ENCODE data around the gene RIPOR3. TPM values are rescaled to one million over a fixed set of nuclear protein-coding genes. Genes with fewer than 3 reads are reported as not detected.
"Not testable (repeated sequence)": the region's sequence is repeated elsewhere in the genome, so short reads cannot be mapped to it uniquely, and the experiment has no call there.

RIPOR3 gene
- total RNA-seq, 4 donors from 2014 or later = 8.2 to 51.2 (median 20.5) TPM

- no peak for DNase-seq
- no peaks in the 10 kb centered on the region for H3K9me3 ChIP-seq
- no peaks in the 10 kb centered on the region for H3K4me1 ChIP-seq
- H3K36me3 ChIP-seq = no peaks in the 10 kb centered on the region
- no peaks in the 10 kb centered on the region for H3K27me3 ChIP-seq
- TF ChIP-seq CTCF (IDR thresholded peaks at IDR 0.05) (no peak), POLR2A (IDR thresholded peaks at IDR 0.05) (no peak)
- H3K27ac ChIP-seq = no peak overlapping the region
- no peak overlapping the region for H3K4me3 ChIP-seq
Measured at GRCh38 chr20:50717312-50717711, 26.0 kb upstream of the RIPOR3 start.

- Histone ChIP-seq H3K27ac (no peak overlapping the region), H3K36me3 (no peaks in the 10 kb centered on the region), H3K4me1 (no peaks in the 10 kb centered on the region), H3K4me3 (no peak overlapping the region), H3K9me3 (no peaks in the 10 kb centered on the region), H3K27me3 (no peaks in the 10 kb centered on the region)
- TF ChIP-seq POLR2A (IDR thresholded peaks at IDR 0.05) (no peak), CTCF (IDR thresholded peaks at IDR 0.05) (no peak)
- DNase-seq = no peak
Measured at GRCh38 chr20:50716518-50716917, 25.2 kb upstream of the RIPOR3 start.

GRCh38 chr20:50715694-50716093 lies 24.4 kb upstream of the RIPOR3 start:
- Histone ChIP-seq H3K27ac (no peak overlapping the region), H3K4me3 (no peak overlapping the region), H3K9me3 (no peaks in the 10 kb centered on the region), H3K36me3 (no peaks in the 10 kb centered on the region), H3K4me1 (no peaks in the 10 kb centered on the region), H3K27me3 (no peaks in the 10 kb centered on the region)
- TF ChIP-seq CTCF (IDR thresholded peaks at IDR 0.05) (no peak), POLR2A (IDR thresholded peaks at IDR 0.05) (no peak)
- no peak for DNase-seq

- not testable (repeated sequence) for DNase-seq, H3K27ac ChIP-seq, H3K4me3 ChIP-seq, H3K4me1 ChIP-seq, H3K36me3 ChIP-seq, H3K9me3 ChIP-seq, H3K27me3 ChIP-seq
Measured at GRCh38 chr20:50714426-50714825, 23.1 kb upstream of the RIPOR3 start.

GRCh38 chr20:50713657-50714101 lies 22.3 kb upstream of the RIPOR3 start:
- DNase-seq = peak in 1 of 3 donors; percentile 66

More at GRCh38 chr20:50713657-50714101, 22.3 kb upstream of the RIPOR3 start:
- no peaks in the 10 kb centered on the region for H3K27me3 ChIP-seq
- H3K27ac ChIP-seq = no peak overlapping the region
- TF ChIP-seq CTCF (IDR thresholded peaks at IDR 0.05) (peak in 3 of 6 experiments; percentile 46 to 55 (median 55)), POLR2A (IDR thresholded peaks at IDR 0.05) (no peak)
- no peaks in the 10 kb centered on the region for H3K36me3 ChIP-seq
- no peaks in the 10 kb centered on the region for H3K4me1 ChIP-seq
- H3K4me3 ChIP-seq = no peak overlapping the region
- no peaks in the 10 kb centered on the region for H3K9me3 ChIP-seq
